Hematopoietic multipotent progenitor cell treated with erythropoietin and hydrocortisone succinate and interleukin-3 and kit ligand, for 15 days (in vitro differentiated cells): ENCODE measurements around the gene PRXL2A.

Experiments used
- DNase-seq: peaks from one replicate; pipeline ENCODE4 v3.0.0-alpha.2; 2015; ENCODE audit warnings: low spot score

The PRXL2A gene

GRCh38 chr10:80444646-80445319 lies 36.4 kb downstream of the PRXL2A start:
- peak; percentile 72 for DNase-seq

- DNase-seq, result no peak
Measured at GRCh38 chr10:80447436-80448190, 39.3 kb downstream of the PRXL2A start.

GRCh38 chr10:80448209-80448942 lies 40.0 kb downstream of the PRXL2A start:
- DNase-seq, result no peak

- DNase-seq, result no peak
Measured at GRCh38 chr10:80449520-80449919, 41.2 kb downstream of the PRXL2A start.

- no peak for DNase-seq
Measured at GRCh38 chr10:80451132-80451531, 42.8 kb downstream of the PRXL2A start.

- no peak for DNase-seq
Measured at GRCh38 chr10:80452069-80452468, 43.7 kb downstream of the PRXL2A start.

- DNase-seq, result no peak
Measured at GRCh38 chr10:80452640-80453039, 44.3 kb downstream of the PRXL2A start.

- no peak for DNase-seq
Measured at GRCh38 chr10:80453056-80453841, 44.9 kb downstream of the PRXL2A start.

- peak; percentile 78 for DNase-seq
Measured at GRCh38 chr10:80453842-80454512, 45.6 kb downstream of the PRXL2A start, which contains the start of gene TSPAN14. Gene TSPAN14 (plus strand): TSS chr10:80454310. CDS start chr10:80489234, 34,924 bp downstream.

GRCh38 chr10:80454513-80455460 lies 46.4 kb downstream of the PRXL2A start:
- peak; percentile 47 for DNase-seq

- no peak for DNase-seq
Measured at GRCh38 chr10:80455461-80456349, 47.4 kb downstream of the PRXL2A start.

- no peak for DNase-seq
Measured at GRCh38 chr10:80457554-80458262, 49.4 kb downstream of the PRXL2A start.

GRCh38 chr10:80458263-80458625 lies 49.9 kb downstream of the PRXL2A start:
- DNase-seq, result no peak

GRCh38 chr10:80458638-80459037 lies 50.3 kb downstream of the PRXL2A start:
- DNase-seq, result no peak

- peak; percentile 79 for DNase-seq
Measured at GRCh38 chr10:80459047-80459865, 50.9 kb downstream of the PRXL2A start.

- DNase-seq, result no peak
Measured at GRCh38 chr10:80460399-80461207, 52.3 kb downstream of the PRXL2A start.
